Panc1 (cell line): ENCODE measurements around the gene PRDX1. TPM values are rescaled to one million over a fixed set of nuclear protein-coding genes. Genes with fewer than 3 reads are reported as not detected.
"Not testable (repeated sequence)": the region's sequence is repeated elsewhere in the genome, so short reads cannot be mapped to it uniquely, and the experiment has no call there.

Experiments
- ATAC-seq: fragments of 200-7000 bp; cut with Tn5 transposase; 2 replicates; pipeline ENCODE4 v1.9.1; 2020; ENCODE audit warnings: mild to moderate bottlenecking, moderate library complexity
- BruUV-seq: library from RNA; stranded (reverse); fragments of 400-500 nt; replicated peaks from 2 replicates; lab custom pipeline; 2021; lab: Mats Ljungman, UMichigan
- CTCF ChIA-PET: fragments of 300-600 bp; sonication (Branson Sonifier 250); formaldehyde crosslinking; loops from one replicate; lab custom pipeline; 2022; ENCODE audit warnings: antibody characterized with exemption; lab: Charles Lee
- POLR2A ChIA-PET: fragments of 300-600 bp; sonication (Branson Sonifier 250); formaldehyde crosslinking; loops from one replicate; lab custom pipeline; 2022; ENCODE audit warnings: antibody characterized with exemption; lab: Charles Lee
- DNase-seq: peaks from one replicate; pipeline ENCODE4 v3.0.0-alpha.2; 2010; ENCODE audit warnings: low read depth, low spot score
- H3K27ac ChIP-seq: 2 replicates; pipeline ENCODE4 v1.5.1; 2011; ENCODE audit warnings: mild to moderate bottlenecking, low read length, inconsistent platforms
- H3K27me3 ChIP-seq: fragments of 200-500 bp; sonication (Bioruptor generic); 2 replicates; pipeline ENCODE4 v1.6.0; 2014; ENCODE audit warnings: low read length, inconsistent platforms; ENCODE audit not compliant: control insufficient read depth, insufficient read depth
- H3K36me3 ChIP-seq: fragments of 200-500 bp; sonication (Bioruptor generic); 2 replicates; pipeline ENCODE4 v1.5.1; 2014; ENCODE audit warnings: inconsistent platforms, mild to moderate bottlenecking, low read length, moderate library complexity; ENCODE audit not compliant: control insufficient read depth, insufficient read depth
- H3K4me1 ChIP-seq: 2 replicates; pipeline ENCODE4 v1.5.1; 2011; ENCODE audit warnings: inconsistent platforms, mild to moderate bottlenecking, low read length, moderate library complexity; ENCODE audit not compliant: control insufficient read depth, insufficient read depth
- H3K4me3 ChIP-seq, 2 experiments: 2 replicates each; pipeline ENCODE4 v1.5.1; 2011 to 2012; ENCODE audit warnings: low read depth in 2 of 2, low read length in 2 of 2, mild to moderate bottlenecking in 2 of 2, inconsistent platforms in 1 of 2, moderate library complexity in 1 of 2
- H3K9me3 ChIP-seq: fragments of 200-500 bp; sonication (Bioruptor generic); 2 replicates; pipeline ENCODE4 v1.5.1; 2014; ENCODE audit warnings: low read depth, mild to moderate bottlenecking, inconsistent platforms, low read length, moderate library complexity; ENCODE audit not compliant: control insufficient read depth, insufficient read depth
- POLR2AphosphoS5 ChIP-seq: IDR thresholded peaks from 2 replicates; pipeline ENCODE4 v1.6.1; 2012; ENCODE audit warnings: mild to moderate bottlenecking, low read depth, low read length, moderate library complexity
- SIN3A ChIP-seq: IDR thresholded peaks from 2 replicates; pipeline ENCODE4 v1.6.1; 2012; ENCODE audit warnings: low read depth, mild to moderate bottlenecking, low read length, moderate library complexity, borderline replicate concordance; ENCODE audit not compliant: insufficient read depth
- TCF7L2 ChIP-seq: IDR thresholded peaks from 2 replicates; pipeline ENCODE4 v1.6.1; 2011; ENCODE audit warnings: mild to moderate bottlenecking, low read depth, low read length, inconsistent platforms
- in situ Hi-C: cut with HindIII; loops from 2 replicates; pipeline ENCODE4 v1.10.0; 2016; ENCODE audit warnings: low sequenced_read_pairs, low pct_unique_long_range_greater_than_20kb
- intact Hi-C: fragments of 100-400 bp; cut with micrococcal nuclease; formaldehyde crosslinking; loops from one replicate; pipeline ENCODE4 v1.10.0; 2022; ENCODE audit not compliant: unreplicated experiment
- total RNA-seq: library from RNA; stranded (reverse); gene quantifications from one replicate; pipeline ENCODE4 v1.2.1, GENCODE V29; 2021; ENCODE audit not compliant: unreplicated experiment
- TF ChIP-seq, protein P1 (sequence below): fragments of 450-650 bp; IDR thresholded peaks from 2 replicates; pipeline ENCODE4 v1.5.1; 2017; ENCODE audit warnings: mild to moderate bottlenecking
- TF ChIP-seq, protein P2 (sequence below), 2 experiments: IDR thresholded peaks; 2 replicates each; pipeline ENCODE4 v1.6.1; 2011 to 2012; ENCODE audit warnings: low read depth in 2 of 2, control low read depth in 1 of 2, low read length in 1 of 2, mild to moderate bottlenecking in 1 of 2, moderate library complexity in 1 of 2; ENCODE audit not compliant: insufficient read depth in 1 of 2

Gene PRDX1
- total RNA-seq, 1 experiment from 2014 or later, result 719 TPM

DNA sequence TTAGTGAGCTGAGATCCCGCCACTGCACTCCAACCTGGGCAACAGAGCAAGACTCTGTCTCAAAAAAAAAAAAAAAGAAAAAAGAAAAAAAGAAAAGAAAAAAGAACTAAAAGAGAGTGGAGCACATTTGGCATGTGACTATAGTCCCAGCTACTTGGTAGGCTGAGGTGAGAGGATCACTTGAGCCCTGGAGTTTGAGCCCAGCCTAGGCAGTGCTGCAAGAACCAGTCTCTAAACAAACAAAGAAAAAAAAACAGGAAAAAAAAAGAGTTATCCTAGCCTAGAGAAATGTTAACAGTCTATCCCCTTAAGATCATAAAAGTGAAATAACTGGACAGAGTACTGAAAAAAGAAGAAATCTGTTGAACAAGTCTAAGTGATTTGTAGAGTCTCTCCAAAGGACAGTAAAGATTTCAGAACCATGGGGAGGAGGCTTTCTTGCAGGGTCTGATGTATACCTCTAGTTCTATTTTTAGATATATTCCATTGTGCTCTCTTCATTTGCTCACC is 4.5 kb upstream of the PRDX1 start:
- ChIA-PET POLR2A (interaction anchor here (0.5 kb wide), 1 partner anchor 33 kb away, joined by 3 read pairs; no protein-coding TSS in a partner anchor), CTCF (no interaction called here)
- DNase-seq (no peak), ATAC-seq (no peak)
- H3K27ac ChIP-seq, result no peak overlapping the region
- intact Hi-C loops, result no loop called here
- peaks cover 13% of the 10 kb centered on the region; the same call in 1 of the 2 replicates for H3K4me1 ChIP-seq
- TF ChIP-seq POLR2AphosphoS5 (no peak), SIN3A (no peak), TCF7L2 (no peak)
- TF ChIP-seq, protein P1, sequence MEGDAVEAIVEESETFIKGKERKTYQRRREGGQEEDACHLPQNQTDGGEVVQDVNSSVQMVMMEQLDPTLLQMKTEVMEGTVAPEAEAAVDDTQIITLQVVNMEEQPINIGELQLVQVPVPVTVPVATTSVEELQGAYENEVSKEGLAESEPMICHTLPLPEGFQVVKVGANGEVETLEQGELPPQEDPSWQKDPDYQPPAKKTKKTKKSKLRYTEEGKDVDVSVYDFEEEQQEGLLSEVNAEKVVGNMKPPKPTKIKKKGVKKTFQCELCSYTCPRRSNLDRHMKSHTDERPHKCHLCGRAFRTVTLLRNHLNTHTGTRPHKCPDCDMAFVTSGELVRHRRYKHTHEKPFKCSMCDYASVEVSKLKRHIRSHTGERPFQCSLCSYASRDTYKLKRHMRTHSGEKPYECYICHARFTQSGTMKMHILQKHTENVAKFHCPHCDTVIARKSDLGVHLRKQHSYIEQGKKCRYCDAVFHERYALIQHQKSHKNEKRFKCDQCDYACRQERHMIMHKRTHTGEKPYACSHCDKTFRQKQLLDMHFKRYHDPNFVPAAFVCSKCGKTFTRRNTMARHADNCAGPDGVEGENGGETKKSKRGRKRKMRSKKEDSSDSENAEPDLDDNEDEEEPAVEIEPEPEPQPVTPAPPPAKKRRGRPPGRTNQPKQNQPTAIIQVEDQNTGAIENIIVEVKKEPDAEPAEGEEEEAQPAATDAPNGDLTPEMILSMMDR, result no peak
- TF ChIP-seq, protein P2, sequence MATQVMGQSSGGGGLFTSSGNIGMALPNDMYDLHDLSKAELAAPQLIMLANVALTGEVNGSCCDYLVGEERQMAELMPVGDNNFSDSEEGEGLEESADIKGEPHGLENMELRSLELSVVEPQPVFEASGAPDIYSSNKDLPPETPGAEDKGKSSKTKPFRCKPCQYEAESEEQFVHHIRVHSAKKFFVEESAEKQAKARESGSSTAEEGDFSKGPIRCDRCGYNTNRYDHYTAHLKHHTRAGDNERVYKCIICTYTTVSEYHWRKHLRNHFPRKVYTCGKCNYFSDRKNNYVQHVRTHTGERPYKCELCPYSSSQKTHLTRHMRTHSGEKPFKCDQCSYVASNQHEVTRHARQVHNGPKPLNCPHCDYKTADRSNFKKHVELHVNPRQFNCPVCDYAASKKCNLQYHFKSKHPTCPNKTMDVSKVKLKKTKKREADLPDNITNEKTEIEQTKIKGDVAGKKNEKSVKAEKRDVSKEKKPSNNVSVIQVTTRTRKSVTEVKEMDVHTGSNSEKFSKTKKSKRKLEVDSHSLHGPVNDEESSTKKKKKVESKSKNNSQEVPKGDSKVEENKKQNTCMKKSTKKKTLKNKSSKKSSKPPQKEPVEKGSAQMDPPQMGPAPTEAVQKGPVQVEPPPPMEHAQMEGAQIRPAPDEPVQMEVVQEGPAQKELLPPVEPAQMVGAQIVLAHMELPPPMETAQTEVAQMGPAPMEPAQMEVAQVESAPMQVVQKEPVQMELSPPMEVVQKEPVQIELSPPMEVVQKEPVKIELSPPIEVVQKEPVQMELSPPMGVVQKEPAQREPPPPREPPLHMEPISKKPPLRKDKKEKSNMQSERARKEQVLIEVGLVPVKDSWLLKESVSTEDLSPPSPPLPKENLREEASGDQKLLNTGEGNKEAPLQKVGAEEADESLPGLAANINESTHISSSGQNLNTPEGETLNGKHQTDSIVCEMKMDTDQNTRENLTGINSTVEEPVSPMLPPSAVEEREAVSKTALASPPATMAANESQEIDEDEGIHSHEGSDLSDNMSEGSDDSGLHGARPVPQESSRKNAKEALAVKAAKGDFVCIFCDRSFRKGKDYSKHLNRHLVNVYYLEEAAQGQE (IDR thresholded peaks at IDR 0.05; ENCODE audit: insufficient read depth in 1 of 2, low read depth in 2 of 2, low read length in 1 of 2), result no peak
- peaks cover 2% of the 10 kb centered on the region; the same call in 1 of the 2 replicates for H3K36me3 ChIP-seq
- in situ Hi-C loops, result no loop called here
- no peaks in the 10 kb centered on the region for H3K9me3 ChIP-seq
- H3K4me3 ChIP-seq, result no peak overlapping the region
- BruUV-seq, result no TSS peak
- no peaks in the 10 kb centered on the region for H3K27me3 ChIP-seq

DNA sequence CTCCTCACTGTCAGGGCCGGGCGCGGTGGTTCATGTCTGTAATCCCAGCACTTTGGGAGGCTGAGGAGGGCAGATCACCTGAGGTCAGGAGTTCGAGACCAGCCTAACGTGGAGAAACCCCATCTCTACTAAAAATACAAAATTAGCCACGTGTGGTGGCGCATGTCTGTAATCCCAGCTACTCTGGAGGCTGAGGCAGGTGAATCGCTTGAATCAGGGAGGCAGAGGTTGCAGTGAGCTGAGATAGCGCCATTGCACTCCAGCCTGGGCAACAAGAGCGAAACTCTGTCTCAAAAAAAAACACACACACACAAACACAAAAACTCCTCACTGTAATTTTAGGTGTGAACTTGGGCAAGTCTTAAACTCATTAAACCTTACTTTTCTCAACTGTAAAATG is 2.3 kb upstream of the PRDX1 start:
- H3K4me1 ChIP-seq, result peaks cover 17% of the 10 kb centered on the region
- POLR2A ChIA-PET, H3K4me3 ChIP-seq, DNase-seq, in situ Hi-C loops, H3K27me3 ChIP-seq, BruUV-seq, H3K36me3 ChIP-seq, H3K9me3 ChIP-seq, CTCF ChIA-PET, ATAC-seq: not testable (repeated sequence)
- intact Hi-C loops, result loop anchor here (5.0 kb wide), 1 partner anchor 33 kb away; no protein-coding TSS in a partner anchor
- H3K27ac ChIP-seq, result peak overlapping the region; percentile 99

DNA sequence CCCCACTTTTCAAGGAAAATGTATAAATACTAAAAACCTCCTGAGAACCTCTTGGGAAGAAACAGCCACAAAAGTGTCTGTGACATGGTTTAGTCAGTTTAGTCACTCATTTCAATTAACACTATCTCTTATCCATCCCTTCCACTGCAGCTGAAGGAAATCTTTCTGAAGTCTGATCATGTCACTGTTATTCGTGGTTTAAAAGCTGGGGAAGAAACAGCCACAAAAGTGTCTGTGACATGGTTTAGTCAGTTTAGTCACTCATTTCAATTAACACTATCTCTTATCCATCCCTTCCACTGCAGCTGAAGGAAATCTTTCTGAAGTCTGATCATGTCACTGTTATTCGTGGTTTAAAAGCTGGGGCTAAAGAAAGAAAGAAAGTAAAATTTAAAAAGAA is 1.8 kb upstream of the PRDX1 start:
- intact Hi-C loops, result loop anchor here (5.0 kb wide), 1 partner anchor 34 kb away; no protein-coding TSS in a partner anchor
- H3K27me3 ChIP-seq, BruUV-seq, H3K9me3 ChIP-seq, H3K4me3 ChIP-seq, H3K36me3 ChIP-seq, in situ Hi-C loops, CTCF ChIA-PET, POLR2A ChIA-PET, DNase-seq, ATAC-seq: not testable (repeated sequence)
- H3K4me1 ChIP-seq, result peaks cover 21% of the 10 kb centered on the region
- peak overlapping the region; percentile 99 for H3K27ac ChIP-seq
